CD14-positive monocyte (primary cell): Measurements from ENCODE around the gene TNFAIP8. TPM values are rescaled to one million over a fixed set of nuclear protein-coding genes. Genes with fewer than 3 reads are reported as not detected.

Experiments
- DNase-seq, 3 donors: peaks; one replicate each; pipeline ENCODE4 v3.0.0-alpha.2; 2011 to 2022
- H2AFZ ChIP-seq: 2 replicates; pipeline ENCODE4 v1.6.0; 2012; ENCODE audit warnings: mild to moderate bottlenecking, low read depth, low read length, inconsistent platforms; ENCODE audit not compliant: insufficient read depth, poor library complexity, severe bottlenecking
- H3K27ac ChIP-seq, 2 donors: 1 replicate in 1 of 2; 2 replicates in 1 of 2; pipeline ENCODE4 v1.5.1; 2012 to 2013; ENCODE audit warnings: low read length in 2 of 2, control low read depth in 1 of 2, inconsistent platforms in 1 of 2, low read depth in 1 of 2, mild to moderate bottlenecking in 1 of 2
- H3K27me3 ChIP-seq, 2 donors: one replicate each; pipeline versions ENCODE4 v1.6.0 to v1.6.1; 2011 to 2013; ENCODE audit warnings: low read length in 2 of 2; ENCODE audit not compliant: control insufficient read depth in 2 of 2, insufficient read depth in 2 of 2
- H3K36me3 ChIP-seq, 2 donors: replicated peaks in 1 of 2; 1 replicate in 1 of 2; 2 replicates in 1 of 2; pipeline versions ENCODE4 v1.5.1 to v1.6.1; 2012 to 2013; ENCODE audit warnings: low read length in 2 of 2, control low read depth in 1 of 2, inconsistent platforms in 1 of 2, mild to moderate bottlenecking in 1 of 2; ENCODE audit not compliant: insufficient read depth in 2 of 2, control insufficient read depth in 1 of 2
- H3K4me1 ChIP-seq, 2 donors: 1 replicate in 1 of 2; 2 replicates in 1 of 2; pipeline versions ENCODE4 v1.5.1 to v1.6.1; 2012 to 2013; ENCODE audit warnings: low read length in 2 of 2, control low read depth in 1 of 2, inconsistent platforms in 1 of 2, mild to moderate bottlenecking in 1 of 2, moderate library complexity in 1 of 2; ENCODE audit not compliant: insufficient read depth in 2 of 2, control insufficient read depth in 1 of 2
- H3K4me2 ChIP-seq: replicated peaks from 2 replicates; pipeline ENCODE3; 2012; ENCODE audit warnings: low read length, moderate library complexity, mild to moderate bottlenecking; ENCODE audit not compliant: poor library complexity, severe bottlenecking; ENCODE audit errors: extremely low read depth
- H3K4me3 ChIP-seq, 3 experiments: fragments of 200-600 bp in 1 of 3; sonication (generic) in 1 of 3; replicated peaks in 1 of 3; 1 replicate in 2 of 3; 2 replicates in 1 of 3; pipeline ENCODE4 v1.5.1; 2011 to 2013; ENCODE audit warnings: low read length in 3 of 3, mild to moderate bottlenecking in 3 of 3, control low read depth in 2 of 3, low read depth in 2 of 3, inconsistent platforms in 1 of 3, moderate library complexity in 1 of 3
- H3K79me2 ChIP-seq: 2 replicates; pipeline ENCODE4 v1.6.0; 2012; ENCODE audit warnings: mild to moderate bottlenecking, control low read depth, inconsistent platforms, low read length, moderate library complexity; ENCODE audit not compliant: insufficient read depth
- H3K9ac ChIP-seq: 2 replicates; pipeline ENCODE4 v1.6.0; 2017; ENCODE audit warnings: low read length, mild to moderate bottlenecking; ENCODE audit not compliant: insufficient read depth, poor library complexity, severe bottlenecking
- H3K9me3 ChIP-seq, 2 donors: replicated peaks in 1 of 2; 1 replicate in 1 of 2; 2 replicates in 1 of 2; pipeline versions ENCODE4 v1.5.1 to v1.6.1; 2012 to 2013; ENCODE audit warnings: low read length in 2 of 2, control low read depth in 1 of 2; ENCODE audit not compliant: control insufficient read depth in 1 of 2, insufficient read depth in 1 of 2
- H4K20me1 ChIP-seq: 2 replicates; pipeline ENCODE4 v1.6.0; 2012; ENCODE audit warnings: mild to moderate bottlenecking, low read length, control low read depth, moderate library complexity; ENCODE audit not compliant: insufficient read depth
- H3K27ac Mint-ChIP-seq, 7 donors: one replicate each; pipeline ENCODE4 v1.8.0; 2020; ENCODE audit warnings: mild to moderate bottlenecking in 7 of 7, mixed read lengths in 7 of 7, moderate library complexity in 6 of 7, inconsistent platforms in 2 of 7
- H3K27me3 Mint-ChIP-seq, 3 donors: one replicate each; pipeline ENCODE4 v1.8.0; 2021 to 2022; ENCODE audit warnings: low read depth in 3 of 3, mild to moderate bottlenecking in 3 of 3, mixed read lengths in 3 of 3, moderate library complexity in 3 of 3, inconsistent platforms in 1 of 3
- H3K36me3 Mint-ChIP-seq, 2 donors: one replicate each; pipeline ENCODE4 v1.8.0; 2020; ENCODE audit warnings: mixed read lengths in 2 of 2, inconsistent platforms in 1 of 2, mild to moderate bottlenecking in 1 of 2
- H3K4me1 Mint-ChIP-seq: one replicate; pipeline ENCODE4 v1.8.0; 2020; ENCODE audit warnings: mild to moderate bottlenecking, mixed read lengths
- H3K4me3 Mint-ChIP-seq, 2 donors: one replicate each; pipeline ENCODE4 v1.8.0; 2020; ENCODE audit warnings: mild to moderate bottlenecking in 2 of 2, mixed read lengths in 2 of 2, moderate library complexity in 1 of 2
- H3K9me3 Mint-ChIP-seq, 7 donors: one replicate each; pipeline ENCODE4 v1.8.0; 2020 to 2022; ENCODE audit warnings: mixed read lengths in 7 of 7, mild to moderate bottlenecking in 6 of 7, moderate library complexity in 6 of 7, inconsistent platforms in 2 of 7
- CTCF ChIP-seq: fragments of 200-600 bp; IDR thresholded peaks from one replicate; pipeline ENCODE4 v1.8.0; 2022; ENCODE audit warnings: antibody characterized with exemption, mild to moderate bottlenecking
- WGBS: methylation state at CpG from one replicate; pipeline ENCODE4 v1.1.5; 2013; ENCODE audit warnings: missing lambda C conversion rate; ENCODE audit not compliant: insufficient coverage; 5-methylcytosine and 5-hydroxymethylcytosine counted together
- intact Hi-C, 2 donors: fragments of 100-400 bp; cut with micrococcal nuclease; formaldehyde crosslinking; loops; one replicate each; pipeline versions ENCODE4 v1.15.0 to v1.15.1; 2023
- polyA plus RNA-seq, 3 donors: library from polyadenylated mRNA; depleted of rRNA in 1 of 3; unstranded in 2 of 3; stranded (reverse) in 1 of 3; fragments of 300-500 nt in 2 of 3; fragments of >200 nt in 1 of 3; fragmentation: Illumina TruSeq in 2 of 3; gene quantifications; 1 replicate in 2 of 3; 2 replicates in 1 of 3; pipeline ENCODE4 v1.2.3, GENCODE V29; 2012 to 2021

TNFAIP8 gene
- polyA plus RNA-seq, 3 donors = 20.6 to 55.5 (median 47.0) TPM

- Mint-ChIP-seq H3K4me3 (peak overlapping the region in 1 of 2 donors; percentile 70), H3K4me1 (peaks cover 80% of the 10 kb centered on the region), H3K27me3 (peaks cover 0 to 3% (median 2%) of the 10 kb centered on the region in 3 donors), H3K9me3 (no peaks in the 10 kb centered on the region), H3K27ac (peak overlapping the region in 6 of 7 donors; percentile 34 to 87 (median 67)), H3K36me3 (peaks cover 14 to 22% of the 10 kb centered on the region in 2 donors)
- Histone ChIP-seq H3K27ac (peak overlapping the region in 1 of 2 donors; percentile 42), H3K27me3 (no peaks in the 10 kb centered on the region), H3K4me2 (peak overlapping the region; percentile 61), H3K9me3 (no peaks in the 10 kb centered on the region), H3K36me3 (peaks cover 0 to 5% of the 10 kb centered on the region in 2 donors), H3K9ac (no peak overlapping the region), H3K4me1 (peaks cover 60 to 72% of the 10 kb centered on the region in 2 donors), H3K4me3 (peak overlapping the region in 2 of 3 experiments; percentile 38 to 44), H4K20me1 (peaks cover 87% of the 10 kb centered on the region), H2AFZ (no peak overlapping the region), H3K79me2 (peaks cover 99% of the 10 kb centered on the region)
- intact Hi-C loops = no loop called here
- no peak for DNase-seq
- no peak for TF ChIP-seq CTCF
Measured at GRCh38 chr5:119323601-119324000, 32.2 kb upstream of the TNFAIP8 start.

GRCh38 chr5:119324842-119325241 is 31.0 kb upstream of the TNFAIP8 start:
- no peak overlapping the region for H3K4me2 ChIP-seq
- no peaks in the 10 kb centered on the region for H3K9me3 ChIP-seq
- H3K9me3 Mint-ChIP-seq = no peaks in the 10 kb centered on the region
- no peaks in the 10 kb centered on the region for H3K27me3 ChIP-seq
- H2AFZ ChIP-seq = no peak overlapping the region
- H3K27me3 Mint-ChIP-seq = peaks cover 0 to 3% (median 2%) of the 10 kb centered on the region in 3 donors
- H4K20me1 ChIP-seq = peaks cover 87% of the 10 kb centered on the region
- intact Hi-C loops = no loop called here
- peaks cover 58 to 67% of the 10 kb centered on the region in 2 donors for H3K4me1 ChIP-seq
- no CpG with 5 or more reads among the region's 4 CpGs for WGBS
- H3K36me3 ChIP-seq = peaks cover 0 to 5% of the 10 kb centered on the region in 2 donors
- H3K36me3 Mint-ChIP-seq = peaks cover 14 to 15% of the 10 kb centered on the region in 2 donors
- H3K4me1 Mint-ChIP-seq = peaks cover 74% of the 10 kb centered on the region
- H3K4me3 Mint-ChIP-seq = no peak overlapping the region
- H3K27ac ChIP-seq = no peak overlapping the region
- no peak for DNase-seq
- H3K27ac Mint-ChIP-seq = no peak overlapping the region
- H3K4me3 ChIP-seq = no peak overlapping the region
- H3K79me2 ChIP-seq = peaks cover 99% of the 10 kb centered on the region
- H3K9ac ChIP-seq = no peak overlapping the region
- no peak for TF ChIP-seq CTCF
